ENCODE measurements around the gene PDE2A. TPM values are rescaled to one million over a fixed set of nuclear protein-coding genes. Genes with fewer than 3 reads are reported as not detected.

PDE2A gene
- total RNA-seq, 1 experiment from 2014 or later: 0.74 TPM

DNA sequence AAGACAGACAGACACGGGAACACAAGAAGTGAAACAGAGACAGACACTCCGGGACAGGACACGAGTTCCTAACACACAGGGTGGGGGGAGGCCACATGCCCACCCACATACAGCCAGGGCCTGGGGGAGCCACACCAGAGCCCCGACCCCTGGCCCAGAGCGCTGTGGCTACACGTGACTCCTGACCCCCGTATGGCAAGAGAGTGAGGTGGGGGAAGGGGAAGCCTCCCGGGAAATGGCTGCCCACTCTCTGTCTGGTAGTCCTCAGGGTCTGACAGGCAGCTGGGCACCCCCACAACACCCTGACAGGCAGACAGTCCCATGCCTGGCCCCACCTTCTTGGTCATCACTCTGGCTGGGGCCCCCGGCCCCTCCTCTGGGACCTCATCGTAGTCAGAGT, 38.6 kb upstream of the PDE2A start:
- ATAC-seq (no peak), DNase-seq (ENCODE audit: low read depth, low spot score) (no peak)
- H3K27me3 ChIP-seq (ENCODE audit: control insufficient read depth, insufficient read depth, low read length): no peaks in the 10 kb centered on the region
- no peaks in the 10 kb centered on the region for H3K36me3 ChIP-seq (ENCODE audit: control insufficient read depth, insufficient read depth, low read length)
- no peaks in the 10 kb centered on the region for H3K4me1 ChIP-seq (ENCODE audit: control insufficient read depth, insufficient read depth, low read length)
- intact Hi-C loops (cut with micrococcal nuclease; ENCODE audit: unreplicated experiment): no loop called here
- in situ Hi-C loops (cut with HindIII; ENCODE audit: low pct_unique_long_range_greater_than_20kb, low sequenced_read_pairs): no loop called here
- TF ChIP-seq TCF7L2 (IDR thresholded peaks at IDR 0.05; ENCODE audit: low read depth, low read length) (no peak), CTCF (IDR thresholded peaks at IDR 0.05) (no peak), SIN3A (IDR thresholded peaks at IDR 0.05; ENCODE audit: borderline replicate concordance, insufficient read depth, low read depth, low read length) (no peak), REST (IDR thresholded peaks at IDR 0.05; ENCODE audit: insufficient read depth in 1 of 2, low read depth in 2 of 2, low read length in 1 of 2) (no peak), POLR2AphosphoS5 (IDR thresholded peaks at IDR 0.05; ENCODE audit: low read depth, low read length) (no peak)
- CTCF ChIA-PET: no interaction called here
- POLR2A ChIA-PET: no interaction called here
- no TSS peak for BruUV-seq (replicated peaks)
- no peak overlapping the region for H3K4me3 ChIP-seq (ENCODE audit: low read depth in 2 of 2, low read length in 2 of 2)
- no peak overlapping the region for H3K27ac ChIP-seq (ENCODE audit: low read length)
- no peaks in the 10 kb centered on the region for H3K9me3 ChIP-seq (ENCODE audit: control insufficient read depth, insufficient read depth, low read depth, low read length)

DNA sequence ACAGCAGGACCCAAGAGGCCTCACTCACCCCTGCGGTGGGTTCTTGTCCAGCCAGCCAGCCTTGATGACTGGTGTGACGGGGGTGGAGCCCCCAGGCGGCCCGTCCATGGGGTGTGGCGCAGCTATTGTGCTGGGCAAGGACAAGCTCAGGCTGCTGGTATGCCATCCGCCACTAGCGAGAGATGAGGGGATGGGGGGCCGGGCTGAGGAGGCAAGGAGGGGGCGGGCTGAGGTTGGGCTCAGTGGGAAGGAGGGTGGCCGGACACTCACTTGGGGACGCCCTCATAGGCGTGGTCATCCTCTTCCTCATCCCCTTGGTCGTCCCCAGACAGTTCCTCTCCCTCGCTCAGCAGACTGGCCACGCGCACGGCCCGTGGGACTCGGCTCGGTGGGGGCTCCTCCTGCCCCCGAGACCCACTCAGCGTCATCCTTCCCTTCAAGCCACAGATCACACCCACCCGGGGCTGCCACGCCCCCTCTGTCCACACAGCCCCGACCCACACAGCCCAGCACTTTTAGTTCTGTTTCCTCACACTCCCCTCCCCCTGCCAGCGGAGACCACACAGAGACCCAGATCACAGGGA, 38.0 kb upstream of the PDE2A start:
- intact Hi-C loops (cut with micrococcal nuclease; ENCODE audit: unreplicated experiment) (no loop called here), in situ Hi-C loops (cut with HindIII; ENCODE audit: low pct_unique_long_range_greater_than_20kb, low sequenced_read_pairs) (no loop called here)
- POLR2A ChIA-PET: no interaction called here
- ATAC-seq (no peak), DNase-seq (ENCODE audit: low read depth, low spot score) (no peak)
- CTCF ChIA-PET: no interaction called here
- H3K27ac ChIP-seq (ENCODE audit: low read length): no peak overlapping the region
- H3K4me3 ChIP-seq (ENCODE audit: low read depth in 2 of 2, low read length in 2 of 2): no peak overlapping the region
- H3K4me1 ChIP-seq (ENCODE audit: control insufficient read depth, insufficient read depth, low read length): no peaks in the 10 kb centered on the region
- H3K27me3 ChIP-seq (ENCODE audit: control insufficient read depth, insufficient read depth, low read length): no peaks in the 10 kb centered on the region
- H3K36me3 ChIP-seq (ENCODE audit: control insufficient read depth, insufficient read depth, low read length): no peaks in the 10 kb centered on the region
- H3K9me3 ChIP-seq (ENCODE audit: control insufficient read depth, insufficient read depth, low read depth, low read length): no peaks in the 10 kb centered on the region
- BruUV-seq (replicated peaks): no TSS peak
- no peak for TF ChIP-seq TCF7L2 (IDR thresholded peaks at IDR 0.05; ENCODE audit: low read depth, low read length)
- TF ChIP-seq REST (IDR thresholded peaks at IDR 0.05; ENCODE audit: insufficient read depth in 1 of 2, low read depth in 2 of 2, low read length in 1 of 2): no peak
- TF ChIP-seq POLR2AphosphoS5 (IDR thresholded peaks at IDR 0.05; ENCODE audit: low read depth, low read length): no peak
- TF ChIP-seq CTCF (IDR thresholded peaks at IDR 0.05): no peak
- no peak for TF ChIP-seq SIN3A (IDR thresholded peaks at IDR 0.05; ENCODE audit: borderline replicate concordance, insufficient read depth, low read depth, low read length)

Data from Panc1 (cell line).